ENCODE measurements around the gene SLC35F5.
"Not testable (repeated sequence)": the region's sequence is repeated elsewhere in the genome, so short reads cannot be mapped to it uniquely, and the experiment has no call there.

Gene SLC35F5

DNA sequence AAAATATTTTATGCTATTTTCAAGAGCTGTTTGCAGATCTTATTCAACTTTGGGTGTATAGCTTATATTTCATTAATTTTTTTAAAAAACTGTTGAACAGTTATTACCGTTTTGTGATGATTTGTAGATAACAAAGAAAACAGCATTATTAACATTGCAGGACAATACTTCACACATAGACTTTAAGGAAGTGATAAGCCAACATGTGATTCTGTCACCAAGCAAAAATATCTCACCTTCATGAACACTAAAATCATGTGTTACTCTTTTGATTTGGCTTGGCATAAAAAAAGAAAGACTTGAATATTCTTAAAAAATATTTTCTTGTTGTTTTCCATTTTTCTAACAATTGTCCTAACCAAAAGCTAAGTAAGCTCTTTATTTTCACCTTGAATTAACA lies 33.0 kb downstream of the SLC35F5 start:
- no peak overlapping the region for H3K9ac ChIP-seq (ENCODE audit: low read depth, low read length)
- H3K9me3 ChIP-seq (ENCODE audit: control insufficient read depth, insufficient read depth, low read length) = no peaks in the 10 kb centered on the region
- H3K36me3 ChIP-seq (ENCODE audit: insufficient read depth, low read length) = no peaks in the 10 kb centered on the region
- H3K4me1 ChIP-seq (ENCODE audit: insufficient read depth, low read length) = no peaks in the 10 kb centered on the region

DNA sequence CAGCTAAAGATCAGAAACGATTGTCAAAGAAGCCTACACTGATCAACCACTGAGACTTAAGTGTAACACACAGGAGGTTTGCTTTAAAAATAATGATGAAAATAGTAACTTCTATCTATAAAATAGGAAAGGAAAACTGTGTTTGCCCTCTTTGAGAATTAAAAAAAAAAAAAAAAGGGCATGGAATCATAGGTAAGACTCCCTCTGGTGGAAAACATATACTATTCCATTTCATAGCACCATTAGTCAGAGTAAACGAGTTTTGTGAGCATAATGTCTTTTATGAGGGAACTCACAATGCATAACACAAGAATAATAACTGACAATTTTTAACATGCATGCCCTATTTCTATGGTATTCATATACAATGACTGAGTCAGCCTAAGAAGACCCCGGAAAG lies 36.3 kb downstream of the SLC35F5 start:
- Histone ChIP-seq H3K9ac (ENCODE audit: low read depth, low read length) (no peak overlapping the region), H3K4me1 (ENCODE audit: insufficient read depth, low read length) (no peaks in the 10 kb centered on the region), H3K9me3 (ENCODE audit: control insufficient read depth, insufficient read depth, low read length) (no peaks in the 10 kb centered on the region), H3K36me3 (ENCODE audit: insufficient read depth, low read length) (no peaks in the 10 kb centered on the region)

DNA sequence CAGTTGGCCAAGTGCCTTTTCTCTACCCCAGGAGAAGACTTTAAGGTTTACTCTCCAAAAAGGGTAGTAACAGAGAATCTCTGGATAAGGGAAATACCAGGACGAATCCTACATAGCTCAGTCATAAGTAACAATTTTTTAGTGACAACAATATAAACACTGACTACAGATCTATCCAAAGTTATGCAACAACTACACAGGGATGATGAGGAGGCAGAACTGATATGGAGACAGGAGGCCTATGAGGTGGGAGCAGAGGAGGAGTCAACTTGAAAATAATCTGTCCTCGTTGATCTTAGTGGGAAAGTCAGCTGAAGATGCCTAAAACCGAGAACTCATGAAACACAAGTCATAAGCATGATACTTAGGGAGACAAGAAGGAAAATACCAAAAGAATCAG lies 40.2 kb downstream of the SLC35F5 start:
- no peaks in the 10 kb centered on the region for H3K4me1 ChIP-seq (ENCODE audit: insufficient read depth, low read length)
- no peaks in the 10 kb centered on the region for H3K36me3 ChIP-seq (ENCODE audit: insufficient read depth, low read length)
- H3K9me3 ChIP-seq (ENCODE audit: control insufficient read depth, insufficient read depth, low read length) = no peaks in the 10 kb centered on the region
- no peak overlapping the region for H3K9ac ChIP-seq (ENCODE audit: low read depth, low read length)

DNA sequence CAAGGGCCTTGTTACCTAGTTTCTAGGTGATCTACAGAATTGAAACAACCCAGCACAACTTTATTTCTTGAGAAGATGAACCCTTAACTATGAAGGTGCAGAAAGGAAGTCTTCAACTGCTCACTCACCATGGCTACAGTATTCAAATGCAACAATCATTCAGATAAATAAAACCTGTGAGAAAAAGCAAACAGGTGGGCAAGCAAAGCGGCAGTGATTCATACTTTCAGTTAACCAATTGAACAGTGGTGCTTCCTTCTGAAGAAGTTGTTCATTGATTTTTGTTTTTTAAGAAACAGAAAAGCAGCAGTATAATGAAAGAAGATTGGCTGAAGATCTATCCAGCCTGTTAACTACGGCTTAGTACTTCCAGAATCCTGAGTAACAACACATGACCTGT lies 43.5 kb downstream of the SLC35F5 start:
- H3K36me3 ChIP-seq (ENCODE audit: insufficient read depth, low read length) = no peaks in the 10 kb centered on the region
- no peaks in the 10 kb centered on the region for H3K4me1 ChIP-seq (ENCODE audit: insufficient read depth, low read length)
- no peak overlapping the region for H3K9ac ChIP-seq (ENCODE audit: low read depth, low read length)
- H3K9me3 ChIP-seq (ENCODE audit: control insufficient read depth, insufficient read depth, low read length) = no peaks in the 10 kb centered on the region

DNA sequence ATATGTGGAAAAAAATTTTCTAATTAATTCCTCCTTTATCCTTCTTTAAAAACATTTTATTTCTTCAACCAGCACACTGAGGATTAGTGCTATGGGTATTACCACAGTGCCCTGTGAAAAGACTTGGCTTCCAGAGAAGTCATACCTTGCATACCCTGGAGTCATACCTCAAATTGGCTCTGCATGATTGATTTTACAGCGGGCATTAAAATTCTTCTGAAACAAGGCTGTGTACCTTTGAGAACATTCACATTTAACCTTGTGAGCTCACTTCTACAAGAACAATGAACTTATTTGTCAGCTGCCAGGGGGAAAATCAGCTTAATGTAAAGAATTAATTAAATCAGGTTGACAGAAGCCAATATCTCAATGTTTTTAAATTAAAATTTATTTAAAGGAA lies 44.6 kb downstream of the SLC35F5 start:
- no peak overlapping the region for H3K9ac ChIP-seq (ENCODE audit: low read depth, low read length)
- no peaks in the 10 kb centered on the region for H3K9me3 ChIP-seq (ENCODE audit: control insufficient read depth, insufficient read depth, low read length)
- no peaks in the 10 kb centered on the region for H3K36me3 ChIP-seq (ENCODE audit: insufficient read depth, low read length)
- H3K4me1 ChIP-seq (ENCODE audit: insufficient read depth, low read length) = no peaks in the 10 kb centered on the region

DNA sequence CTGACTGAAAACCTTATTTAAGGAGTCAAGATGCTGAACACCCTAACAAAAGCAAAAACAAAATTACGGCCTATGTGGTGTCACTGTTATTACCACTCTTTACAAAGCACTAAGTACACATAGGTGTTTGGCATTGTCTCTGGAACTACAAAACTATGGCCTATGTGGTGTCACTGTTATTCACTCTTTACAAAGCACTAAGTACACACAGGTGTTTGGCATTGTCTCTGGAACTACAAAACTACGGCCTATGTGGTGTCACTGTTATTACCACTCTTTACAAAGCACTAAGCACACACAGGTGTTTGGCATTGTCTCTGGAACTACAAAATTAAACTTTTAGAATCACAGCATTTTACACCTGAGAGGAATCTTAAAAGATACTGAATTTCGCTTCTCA lies 47.4 kb downstream of the SLC35F5 start:
- Histone ChIP-seq H3K36me3 (ENCODE audit: insufficient read depth, low read length) (no peaks in the 10 kb centered on the region), H3K4me1 (ENCODE audit: insufficient read depth, low read length) (no peaks in the 10 kb centered on the region), H3K9ac (ENCODE audit: low read depth, low read length) (no peak overlapping the region), H3K9me3 (ENCODE audit: control insufficient read depth, insufficient read depth, low read length) (no peaks in the 10 kb centered on the region)

DNA sequence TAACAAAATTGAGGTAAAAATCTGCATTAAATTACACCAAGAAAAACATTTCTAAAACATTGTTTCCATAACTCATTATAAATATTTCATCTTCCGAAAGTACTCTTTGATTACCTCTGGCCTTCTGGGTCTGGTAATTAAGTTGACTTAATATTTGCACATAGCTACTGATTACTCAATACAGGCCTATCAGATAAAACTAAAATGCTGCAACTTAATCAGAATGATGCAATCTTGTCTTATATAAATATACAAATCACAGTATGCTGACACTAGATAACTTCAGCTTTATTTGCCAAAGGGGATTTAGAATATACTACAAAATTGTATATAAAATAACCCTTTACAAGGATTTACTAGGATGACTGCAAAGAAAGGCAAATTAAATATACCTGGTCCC lies 49.3 kb downstream of the SLC35F5 start:
- no peak overlapping the region for H3K9ac ChIP-seq (ENCODE audit: low read depth, low read length)
- no peaks in the 10 kb centered on the region for H3K4me1 ChIP-seq (ENCODE audit: insufficient read depth, low read length)
- H3K9me3 ChIP-seq (ENCODE audit: control insufficient read depth, insufficient read depth, low read length) = no peaks in the 10 kb centered on the region
- H3K36me3 ChIP-seq (ENCODE audit: insufficient read depth, low read length) = 0 out of 2 replicates have a peak, but pooled peaks cover 4% of the 10 kb centered on the region

DNA sequence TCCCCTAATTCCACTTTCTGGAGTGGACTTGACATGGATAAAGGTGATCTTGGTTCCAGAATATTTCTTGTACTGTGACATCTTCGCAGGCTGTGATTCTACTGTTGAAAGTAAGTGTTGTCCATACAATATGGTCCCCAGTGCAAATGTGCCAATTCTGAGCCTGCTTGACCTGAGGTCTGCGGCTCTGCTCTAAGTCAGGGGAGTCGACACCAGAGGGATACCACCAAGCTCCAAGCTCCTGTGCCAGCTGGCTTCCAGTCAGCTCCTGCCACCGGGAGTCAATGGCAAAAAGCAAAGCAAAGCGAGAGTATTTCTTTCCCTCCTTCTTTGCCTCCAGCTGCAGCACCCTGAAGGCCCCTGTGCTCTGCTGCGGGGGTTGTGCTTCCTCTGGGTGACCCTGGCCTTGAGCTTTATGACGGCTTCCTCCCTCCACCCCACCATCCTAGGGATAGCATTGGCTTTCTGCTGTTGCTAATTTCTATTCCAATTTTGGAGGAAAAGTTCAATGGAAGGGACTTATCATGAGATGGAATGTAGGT lies 50.4 kb downstream of the SLC35F5 start:
- Histone ChIP-seq H3K36me3 (ENCODE audit: insufficient read depth, low read length) (0 out of 2 replicates have a peak, but pooled peaks cover 4% of the 10 kb centered on the region), H3K9me3 (ENCODE audit: control insufficient read depth, insufficient read depth, low read length) (no peaks in the 10 kb centered on the region), H3K4me1 (ENCODE audit: insufficient read depth, low read length) (no peaks in the 10 kb centered on the region), H3K9ac (ENCODE audit: low read depth, low read length) (no peak overlapping the region)

DNA sequence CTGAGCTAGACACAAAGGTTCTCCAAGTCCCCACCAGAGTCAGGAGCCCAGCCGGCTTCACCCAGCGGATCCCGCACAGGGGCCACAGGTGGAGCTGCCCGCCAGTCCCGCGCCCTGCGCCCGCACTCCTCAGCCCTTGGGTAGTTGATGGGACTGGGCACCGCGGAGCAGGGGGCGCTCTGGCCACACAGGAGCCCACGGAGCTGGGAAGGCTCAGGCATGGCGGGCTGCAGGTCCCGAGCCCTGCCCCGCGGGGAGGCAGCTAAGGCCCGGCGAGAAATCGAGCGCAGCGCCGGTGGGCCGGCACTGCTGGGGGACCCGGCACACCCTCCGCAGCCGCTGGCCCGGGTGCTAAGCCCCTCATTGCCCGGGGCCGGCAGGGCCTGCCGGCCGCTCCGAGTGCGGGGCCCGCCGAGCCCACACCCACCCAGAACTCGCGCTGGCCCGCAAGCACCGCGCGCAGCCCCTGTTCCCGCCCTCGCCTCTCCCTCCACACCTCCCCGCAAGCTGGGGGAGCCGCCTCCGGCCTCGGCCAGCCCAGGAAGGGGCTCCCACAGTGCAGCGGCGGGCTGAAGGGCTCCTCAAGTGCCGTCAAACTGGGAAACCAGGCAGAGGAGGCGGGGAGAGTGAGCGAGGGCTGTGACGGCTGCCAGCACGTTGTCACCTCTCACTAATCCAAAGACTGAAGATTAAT lies 52.0 kb downstream of the SLC35F5 start:
- H3K36me3 ChIP-seq (ENCODE audit: insufficient read depth, low read length); H3K9ac ChIP-seq (ENCODE audit: low read depth, low read length); H3K4me1 ChIP-seq (ENCODE audit: insufficient read depth, low read length); H3K9me3 ChIP-seq (ENCODE audit: control insufficient read depth, insufficient read depth, low read length): not testable (repeated sequence)

DNA sequence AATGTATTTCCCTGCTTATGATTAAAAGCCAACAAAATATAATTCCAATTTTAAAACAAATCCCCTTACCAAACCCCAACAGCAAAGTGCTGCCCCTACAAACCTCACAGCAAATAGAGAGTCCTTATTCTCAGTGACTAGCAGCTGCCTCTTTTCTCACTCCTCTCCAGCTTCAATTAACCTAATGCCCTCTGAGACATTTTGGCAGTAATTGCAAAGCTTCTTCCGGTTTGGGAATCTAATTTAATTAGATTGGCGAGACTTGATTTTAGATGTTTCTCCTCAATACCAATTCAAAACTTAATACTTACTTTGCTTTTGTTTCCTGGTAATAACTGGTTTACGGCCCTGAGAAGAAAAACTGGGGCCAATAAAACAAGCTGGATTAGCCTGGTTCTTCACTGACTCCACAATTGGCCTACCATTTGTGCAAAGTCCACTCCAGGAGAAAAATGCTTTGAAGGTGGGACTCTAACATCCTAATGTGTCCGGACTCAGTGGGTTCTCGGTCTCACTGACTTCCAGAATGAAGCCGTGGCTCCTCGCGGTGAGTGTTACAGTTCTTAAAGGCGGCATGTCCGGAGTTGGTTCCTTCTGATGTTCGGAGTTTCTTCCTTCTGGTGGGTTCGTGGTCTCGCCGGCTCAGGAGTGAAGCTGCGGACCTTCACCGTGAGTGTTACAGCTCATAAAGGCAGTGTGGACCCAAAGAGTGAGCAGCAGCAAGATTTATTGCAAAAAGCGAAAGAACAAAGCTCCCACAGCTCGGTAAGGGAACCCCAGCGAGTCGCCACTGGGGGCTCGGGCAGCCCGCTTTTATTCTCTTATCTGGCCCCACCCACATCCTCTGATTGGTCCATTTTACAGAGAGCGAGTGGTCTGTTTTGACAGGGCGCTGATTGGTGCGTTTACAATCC lies 52.8 kb downstream of the SLC35F5 start:
- Histone ChIP-seq H3K36me3 (ENCODE audit: insufficient read depth, low read length) (0 out of 2 replicates have a peak, but pooled peaks cover 4% of the 10 kb centered on the region), H3K9me3 (ENCODE audit: control insufficient read depth, insufficient read depth, low read length) (no peaks in the 10 kb centered on the region)

DNA sequence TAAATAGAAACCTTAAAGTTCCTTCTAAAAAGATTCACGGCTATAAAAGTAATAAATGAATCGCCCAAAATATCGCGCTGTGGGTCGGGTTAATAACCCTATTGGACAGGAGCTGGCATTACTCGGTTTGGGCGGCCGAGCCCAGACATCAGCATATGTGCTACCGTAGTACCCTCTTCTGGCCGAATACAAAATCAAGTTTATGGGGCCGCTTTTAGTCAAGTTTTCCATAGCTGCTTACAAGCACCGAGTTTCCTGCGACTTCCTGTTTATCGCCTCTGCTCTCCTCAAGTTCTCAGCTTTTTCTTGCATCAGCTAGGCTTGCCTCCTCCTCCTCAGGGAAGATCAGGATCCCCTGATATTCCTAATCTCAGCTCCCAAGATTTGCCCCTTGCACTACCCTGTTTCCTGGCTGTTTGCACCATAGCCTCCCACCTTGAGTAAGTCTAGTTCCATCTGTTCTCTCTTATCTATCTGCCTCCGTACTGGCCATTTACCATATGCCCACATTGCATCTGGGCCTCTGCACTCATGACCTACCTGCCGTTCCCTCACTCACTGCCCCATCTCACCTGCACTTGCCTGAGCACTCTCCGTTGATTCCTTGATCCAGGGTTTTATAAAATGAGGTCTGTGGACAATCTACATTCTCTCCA lies 56.1 kb downstream of the SLC35F5 start:
- Histone ChIP-seq H3K9me3 (ENCODE audit: control insufficient read depth, insufficient read depth, low read length) (no peaks in the 10 kb centered on the region), H3K9ac (ENCODE audit: low read depth, low read length) (no peak overlapping the region), H3K36me3 (ENCODE audit: insufficient read depth, low read length) (0 out of 2 replicates have a peak, but pooled peaks cover 4% of the 10 kb centered on the region), H3K4me1 (ENCODE audit: insufficient read depth, low read length) (no peaks in the 10 kb centered on the region)

More for the DNA sequence above, 52.8 kb downstream of the SLC35F5 start:
- no peak overlapping the region for H3K9ac ChIP-seq (ENCODE audit: low read depth, low read length)
- H3K4me1 ChIP-seq (ENCODE audit: insufficient read depth, low read length) = no peaks in the 10 kb centered on the region

DNA sequence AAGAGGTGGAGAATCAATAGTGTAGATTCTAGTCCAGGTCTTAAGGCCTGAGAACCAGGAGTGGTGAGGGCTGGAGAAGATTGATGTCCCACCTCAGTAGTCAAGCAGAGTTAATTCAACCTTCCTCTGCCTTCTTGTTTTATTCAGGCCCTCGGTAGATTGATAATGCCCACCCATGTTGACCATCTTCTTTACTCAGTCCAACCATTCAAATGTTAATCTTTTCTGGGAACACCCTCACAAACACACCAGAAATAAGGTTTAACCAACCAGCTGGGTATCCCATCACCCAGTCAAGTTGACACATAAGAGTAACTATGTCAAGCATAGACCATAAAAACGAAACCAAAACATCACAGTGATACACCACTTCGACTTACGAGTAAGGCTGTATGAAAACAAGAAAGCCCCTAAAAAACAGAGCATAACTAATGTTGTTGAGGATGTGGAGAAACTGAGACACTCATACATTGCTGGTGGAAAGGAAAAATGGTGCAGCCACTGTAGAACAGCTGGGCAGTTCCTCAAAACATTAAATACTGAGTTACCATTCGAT lies 57.5 kb downstream of the SLC35F5 start:
- Histone ChIP-seq H3K4me1 (ENCODE audit: insufficient read depth, low read length) (no peaks in the 10 kb centered on the region), H3K36me3 (ENCODE audit: insufficient read depth, low read length) (0 out of 2 replicates have a peak, but pooled peaks cover 4% of the 10 kb centered on the region), H3K9ac (ENCODE audit: low read depth, low read length) (no peak overlapping the region), H3K9me3 (ENCODE audit: control insufficient read depth, insufficient read depth, low read length) (no peaks in the 10 kb centered on the region)

DNA sequence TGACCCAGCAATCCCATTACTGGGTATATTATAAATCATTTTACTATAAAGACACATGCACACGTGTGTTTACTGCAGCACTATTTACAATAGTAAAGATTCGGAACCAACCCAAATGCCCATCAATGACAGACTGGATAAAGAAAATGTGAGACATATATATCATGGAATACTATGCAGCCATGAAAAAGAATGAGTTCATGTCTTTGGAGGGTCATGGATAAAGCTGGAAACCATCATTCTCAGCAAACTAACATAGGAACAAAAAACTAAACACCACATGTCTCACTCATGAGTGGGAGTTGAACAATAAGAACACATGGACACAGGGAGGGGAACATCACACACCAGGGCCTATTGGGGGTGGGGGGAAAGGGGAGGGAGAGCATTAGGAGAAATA lies 58.2 kb downstream of the SLC35F5 start:
- not testable (repeated sequence) for H3K9me3 ChIP-seq (ENCODE audit: control insufficient read depth, insufficient read depth, low read length); H3K9ac ChIP-seq (ENCODE audit: low read depth, low read length); H3K4me1 ChIP-seq (ENCODE audit: insufficient read depth, low read length); H3K36me3 ChIP-seq (ENCODE audit: insufficient read depth, low read length)

DNA sequence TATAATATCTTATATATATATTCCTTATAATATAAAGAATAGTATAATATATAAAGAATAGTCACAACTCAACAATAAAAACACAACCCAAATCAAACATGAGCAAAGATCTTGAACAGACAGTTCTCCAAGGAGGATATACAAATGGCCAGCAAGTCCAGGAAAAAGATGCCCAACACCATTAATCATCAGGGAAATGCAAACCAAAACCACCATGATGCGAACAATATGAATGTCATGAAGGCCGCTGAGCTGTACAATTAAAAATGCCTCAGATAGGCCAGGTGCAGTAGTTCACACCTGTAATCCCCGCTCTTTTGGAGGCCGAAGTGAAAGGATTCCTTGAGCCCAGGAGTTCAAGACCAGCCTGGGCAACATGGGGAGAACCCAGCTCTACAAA lies 58.9 kb downstream of the SLC35F5 start:
- Histone ChIP-seq H3K9me3 (ENCODE audit: control insufficient read depth, insufficient read depth, low read length) (no peaks in the 10 kb centered on the region), H3K36me3 (ENCODE audit: insufficient read depth, low read length) (no peaks in the 10 kb centered on the region), H3K4me1 (ENCODE audit: insufficient read depth, low read length) (no peaks in the 10 kb centered on the region), H3K9ac (ENCODE audit: low read depth, low read length) (no peak overlapping the region)

Measured in ES-I3 (cell line).